NCI-H1417 (cell line): ENCODE data around the gene MRPL42.
"Not testable (repeated sequence)": the region's sequence is repeated elsewhere in the genome, so short reads cannot be mapped to it uniquely, and the experiment has no call there.

Experiments used
- DNase-seq, 3 experiments: peaks; one replicate each; lab custom pipeline; 2025; lab: John Stamatoyannopoulos, UW

The MRPL42 gene

GRCh38 chr12:93547778-93548177 lies 80.5 kb downstream of the MRPL42 start:
- no peak for DNase-seq

DNA sequence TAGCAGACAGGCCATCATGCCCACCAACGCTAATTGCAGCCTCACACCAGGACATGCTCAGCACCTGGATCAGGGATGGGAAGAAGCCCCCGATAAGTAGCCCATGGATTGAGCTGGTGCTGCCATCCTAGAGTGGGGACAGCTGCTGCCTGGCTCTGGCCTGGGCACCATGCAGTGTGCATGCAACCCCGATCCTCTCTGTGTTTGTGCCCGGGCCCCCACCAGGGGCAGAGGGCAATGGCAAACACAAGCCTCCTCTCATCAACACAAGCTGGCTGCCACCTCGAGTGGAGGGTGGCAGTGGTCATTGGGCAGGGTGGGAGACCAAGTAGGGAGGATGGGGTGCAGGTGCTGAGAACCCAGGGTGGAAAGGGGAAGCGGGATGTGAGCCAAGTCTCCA lies 81.9 kb downstream of the MRPL42 start:
- no peak for DNase-seq

- DNase-seq, result no peak
Measured at GRCh38 chr12:93550748-93551611, 83.7 kb downstream of the MRPL42 start.

GRCh38 chr12:93552427-93552826 lies 85.1 kb downstream of the MRPL42 start:
- DNase-seq, result no peak

DNA sequence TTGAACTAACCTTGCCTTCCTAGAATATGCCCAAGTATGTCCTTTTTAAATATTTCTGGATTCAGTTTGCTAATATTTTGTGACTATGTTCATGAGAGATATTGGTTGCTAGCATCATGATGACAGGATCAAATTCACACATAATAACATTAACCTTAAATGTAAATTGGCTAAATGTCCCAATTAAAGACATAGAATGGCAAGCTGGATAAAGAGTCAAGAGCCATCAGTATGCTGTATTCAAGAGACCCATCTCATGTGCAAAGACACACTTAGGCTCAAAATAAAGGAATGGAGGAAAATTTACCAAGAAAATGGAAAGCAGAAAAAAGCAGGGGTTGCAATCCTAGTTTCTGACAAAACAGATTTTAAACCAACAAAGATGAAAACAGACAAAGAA lies 90.6 kb downstream of the MRPL42 start:
- DNase-seq, result not testable (repeated sequence)

- DNase-seq, result not testable (repeated sequence)
Measured at GRCh38 chr12:93558685-93559084, 91.4 kb downstream of the MRPL42 start.

DNA sequence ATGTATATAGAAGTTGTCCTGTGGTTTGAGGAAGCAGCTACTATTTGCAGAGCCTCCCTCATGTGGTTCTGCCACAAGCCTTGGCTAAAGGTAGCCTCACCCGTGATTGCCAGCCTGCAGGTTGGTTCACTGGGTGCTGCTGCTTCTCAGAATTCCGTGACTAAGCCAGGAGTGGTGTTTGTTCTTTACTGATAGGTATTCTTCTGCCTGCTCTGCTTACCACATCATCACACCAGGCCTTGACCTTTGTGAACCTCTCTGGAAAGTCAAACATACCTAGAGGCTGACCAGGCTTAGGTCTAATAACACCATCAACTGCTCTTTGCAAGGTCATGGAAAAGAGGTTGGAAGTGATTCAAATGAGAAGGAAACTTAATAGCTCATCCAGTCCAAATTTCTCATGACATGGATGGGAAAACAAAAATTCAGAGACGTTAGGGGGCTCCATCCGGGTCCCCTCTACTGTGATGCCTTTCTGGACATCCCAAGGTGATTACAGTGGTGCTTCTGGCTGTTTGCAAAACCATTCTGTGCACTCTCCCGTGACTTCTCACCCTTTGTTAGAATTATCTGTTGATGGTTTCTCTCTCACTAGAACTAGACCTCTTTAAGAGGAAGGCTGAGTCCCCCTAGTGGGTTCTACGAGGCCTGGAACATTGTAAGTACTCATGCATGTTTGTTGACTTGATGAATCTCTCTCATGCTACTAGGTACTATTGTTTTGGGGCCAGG lies 96.7 kb downstream of the MRPL42 start:
- peak in 1 of 3 experiments; percentile 16 for DNase-seq

DNA sequence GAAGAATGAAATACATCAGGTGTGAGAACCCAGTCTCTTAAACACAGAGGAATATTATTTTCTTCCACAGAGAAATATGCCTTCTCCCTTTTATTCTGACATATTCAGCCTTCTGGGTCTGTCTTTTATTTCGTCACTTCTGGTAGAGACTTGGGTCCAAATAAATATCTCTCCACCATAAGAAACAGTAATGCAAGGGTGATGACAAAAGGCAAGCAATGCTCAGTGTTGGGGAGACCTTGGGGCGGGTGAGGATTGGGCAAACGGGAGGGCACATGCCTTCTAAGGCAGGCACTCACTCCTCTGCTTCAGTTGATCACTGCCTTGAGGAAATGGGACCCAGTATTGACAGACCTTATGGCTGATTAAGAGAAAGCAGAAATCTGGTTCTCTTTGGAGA lies 98.4 kb downstream of the MRPL42 start:
- no peak for DNase-seq
